Ectodermal cell (in vitro differentiated cells): ENCODE results near the gene VWA8.

Experiments
- H3K27ac ChIP-seq: 2 replicates; pipeline ENCODE4 v1.7.0; 2013; ENCODE audit warnings: mild to moderate bottlenecking, low read depth, low read length; ENCODE audit not compliant: insufficient read depth, poor library complexity, severe bottlenecking
- H3K27me3 ChIP-seq: 2 replicates; pipeline ENCODE4 v1.7.0; 2013; ENCODE audit warnings: mild to moderate bottlenecking, low read length; ENCODE audit not compliant: insufficient read depth, control insufficient read depth, poor library complexity, severe bottlenecking
- H3K36me3 ChIP-seq: one replicate; pipeline ENCODE4 v1.7.0; 2013; ENCODE audit warnings: low read length; ENCODE audit not compliant: control insufficient read depth, insufficient read depth
- H3K4me1 ChIP-seq: one replicate; pipeline ENCODE4 v1.7.0; 2013; ENCODE audit warnings: low read length; ENCODE audit not compliant: control insufficient read depth, insufficient read depth
- H3K4me3 ChIP-seq: 2 replicates; pipeline ENCODE4 v1.7.0; 2013; ENCODE audit warnings: low read depth, low read length, control low read depth; ENCODE audit not compliant: insufficient read depth
- H3K9me3 ChIP-seq: 2 replicates; pipeline ENCODE4 v1.7.0; 2013; ENCODE audit warnings: mild to moderate bottlenecking, low read length, moderate library complexity; ENCODE audit not compliant: control insufficient read depth
- WGBS, 2 experiments: methylation state at CpG; one replicate each; pipeline ENCODE4 v1.1.7; 2013; ENCODE audit warnings: missing lambda C conversion rate in 2 of 2; 5-methylcytosine and 5-hydroxymethylcytosine counted together

The VWA8 gene

DNA sequence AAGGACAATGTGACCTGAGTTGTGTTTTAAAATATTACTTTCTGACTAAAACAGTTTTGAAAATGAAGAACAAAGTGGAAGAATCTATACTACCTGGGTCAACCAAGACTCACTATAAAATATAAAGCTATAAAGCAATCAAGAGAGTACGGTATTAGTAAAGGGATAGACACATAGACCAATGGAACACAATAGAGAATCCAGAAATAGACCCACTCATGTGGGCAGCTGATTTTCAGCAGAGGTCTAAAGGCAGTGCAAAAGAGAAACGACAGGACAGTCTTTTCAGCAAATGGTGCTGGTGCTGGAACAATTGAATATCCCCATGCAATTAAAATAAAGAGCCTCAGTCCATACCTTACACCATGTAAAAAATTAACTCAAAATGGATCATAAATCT is 278.9 kb downstream of the VWA8 start:
- H3K27ac ChIP-seq: no peak overlapping the region
- H3K4me3 ChIP-seq: no peak overlapping the region
- WGBS, 2 experiments: 89 to 94% methylated on average over 2 of the region's 2 CpGs
- H3K36me3 ChIP-seq: no peaks in the 10 kb centered on the region
- H3K27me3 ChIP-seq: no peaks in the 10 kb centered on the region
- no peaks in the 10 kb centered on the region for H3K4me1 ChIP-seq
- no peaks in the 10 kb centered on the region for H3K9me3 ChIP-seq

DNA sequence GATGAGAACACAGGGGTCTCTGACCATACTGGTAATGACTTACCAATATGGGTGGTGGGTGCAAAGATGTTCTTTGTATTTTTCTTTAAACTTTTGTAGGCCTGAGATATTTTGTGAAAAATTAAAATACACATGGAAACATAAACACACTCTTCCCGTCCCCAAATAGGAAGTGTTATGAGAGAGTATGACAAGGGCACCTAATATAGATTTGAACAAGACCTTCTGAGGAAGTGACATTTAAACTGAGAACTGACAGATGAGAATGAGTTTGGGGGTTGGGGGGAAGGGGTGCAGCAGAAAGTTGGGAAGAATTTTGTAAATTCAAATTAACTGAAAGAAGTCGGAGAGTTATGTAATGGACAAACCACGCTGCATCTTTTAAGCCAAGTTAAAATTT is 279.3 kb downstream of the VWA8 start:
- no peaks in the 10 kb centered on the region for H3K27me3 ChIP-seq
- no peak overlapping the region for H3K4me3 ChIP-seq
- H3K27ac ChIP-seq: no peak overlapping the region
- H3K9me3 ChIP-seq: no peaks in the 10 kb centered on the region
- 90% methylated on average over 2 to 3 of the region's 3 CpGs for WGBS, 2 experiments
- no peaks in the 10 kb centered on the region for H3K4me1 ChIP-seq
- no peaks in the 10 kb centered on the region for H3K36me3 ChIP-seq

GRCh38 chr13:41680900-41681299 is 280.0 kb downstream of the VWA8 start:
- 58 to 65% methylated on average over 2 of the region's 2 CpGs for WGBS, 2 experiments
- no peak overlapping the region for H3K4me3 ChIP-seq
- H3K27me3 ChIP-seq: no peaks in the 10 kb centered on the region
- no peaks in the 10 kb centered on the region for H3K4me1 ChIP-seq
- no peak overlapping the region for H3K27ac ChIP-seq
- H3K9me3 ChIP-seq: no peaks in the 10 kb centered on the region
- H3K36me3 ChIP-seq: no peaks in the 10 kb centered on the region

GRCh38 chr13:41678848-41679247 is 282.1 kb downstream of the VWA8 start:
- no peaks in the 10 kb centered on the region for H3K27me3 ChIP-seq
- H3K4me1 ChIP-seq: no peaks in the 10 kb centered on the region
- no peaks in the 10 kb centered on the region for H3K9me3 ChIP-seq
- no peaks in the 10 kb centered on the region for H3K36me3 ChIP-seq
- no peak overlapping the region for H3K27ac ChIP-seq
- no peak overlapping the region for H3K4me3 ChIP-seq
- 100% methylated on average over 1 of the region's 1 CpG for WGBS, 2 experiments

DNA sequence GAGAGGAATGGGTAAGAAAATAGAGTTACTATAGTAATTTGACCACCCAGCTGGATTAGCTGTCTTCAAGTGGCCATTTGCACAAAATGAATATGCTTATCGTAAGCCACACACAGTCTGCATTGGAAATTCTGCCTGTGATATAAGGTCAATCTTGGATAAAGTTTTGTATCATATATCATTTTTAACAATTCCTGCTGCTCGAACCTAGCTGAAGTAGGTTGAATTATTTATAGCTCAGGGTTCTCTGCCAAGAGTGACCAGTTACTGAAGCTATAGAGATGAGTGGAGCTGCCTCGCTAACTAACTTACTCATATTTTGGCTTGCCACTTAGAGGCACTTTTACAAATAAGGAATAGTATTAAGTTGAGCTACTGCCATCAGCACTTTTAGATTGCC is 282.7 kb downstream of the VWA8 start:
- Histone ChIP-seq H3K27ac (no peak overlapping the region), H3K4me3 (no peak overlapping the region), H3K27me3 (no peaks in the 10 kb centered on the region), H3K36me3 (no peaks in the 10 kb centered on the region), H3K4me1 (no peaks in the 10 kb centered on the region), H3K9me3 (no peaks in the 10 kb centered on the region)
- WGBS, 2 experiments: 89 to 100% methylated on average over 1 to 3 of the region's 3 CpGs

DNA sequence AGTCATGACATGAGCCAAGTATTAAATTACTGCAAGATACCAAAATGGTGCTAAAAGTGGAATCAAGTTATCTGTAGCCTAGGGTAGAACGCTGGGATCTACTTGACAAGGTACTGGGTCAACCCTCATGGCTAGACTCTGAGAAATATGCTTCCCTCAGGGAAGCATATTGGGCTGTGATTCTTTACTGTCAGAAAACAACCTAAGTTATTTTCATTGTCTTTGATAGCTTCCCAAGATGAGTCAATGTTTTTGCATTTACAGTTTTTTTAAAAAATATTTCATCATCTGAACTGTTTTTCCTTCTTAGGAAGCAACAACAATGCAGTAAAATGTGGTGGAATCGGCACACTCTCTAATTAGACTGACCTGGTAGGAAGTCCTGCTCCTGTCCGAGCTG is 285.6 kb downstream of the VWA8 start:
- no peaks in the 10 kb centered on the region for H3K27me3 ChIP-seq

GRCh38 chr13:41674246-41674645 is 286.7 kb downstream of the VWA8 start:
- Histone ChIP-seq H3K4me3 (no peak overlapping the region), H3K9me3 (no peaks in the 10 kb centered on the region), H3K27me3 (no peaks in the 10 kb centered on the region), H3K36me3 (no peaks in the 10 kb centered on the region), H3K27ac (no peak overlapping the region), H3K4me1 (no peaks in the 10 kb centered on the region)
- WGBS, 2 experiments: 47% methylated on average over 2 of the region's 2 CpGs

More for the DNA sequence above, 285.6 kb downstream of the VWA8 start:
- H3K36me3 ChIP-seq: no peaks in the 10 kb centered on the region
- H3K9me3 ChIP-seq: no peaks in the 10 kb centered on the region
- H3K4me3 ChIP-seq: no peak overlapping the region
- WGBS, 2 experiments: 93% methylated on average over 3 of the region's 3 CpGs
- H3K27ac ChIP-seq: no peak overlapping the region
- no peaks in the 10 kb centered on the region for H3K4me1 ChIP-seq

DNA sequence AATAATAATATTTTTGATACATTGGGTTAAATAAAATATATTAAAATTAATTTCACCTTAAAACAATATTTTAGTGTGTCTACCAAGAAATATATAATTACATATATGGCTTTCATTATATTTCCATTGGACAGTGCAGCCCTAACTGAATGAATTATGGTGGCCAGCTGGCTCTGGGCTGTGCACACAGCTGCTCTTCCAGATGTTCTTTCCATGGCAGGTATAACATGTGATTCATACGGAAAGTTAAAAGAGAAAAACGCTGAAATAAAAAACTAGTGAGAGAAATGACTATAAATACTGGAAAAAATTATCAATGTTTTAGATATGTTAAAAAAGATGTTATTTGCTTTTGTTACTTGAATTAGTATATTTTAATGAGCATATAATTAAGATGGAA is 287.3 kb downstream of the VWA8 start:
- H3K4me3 ChIP-seq: no peak overlapping the region
- H3K9me3 ChIP-seq: no peaks in the 10 kb centered on the region
- H3K27ac ChIP-seq: no peak overlapping the region
- no peaks in the 10 kb centered on the region for H3K27me3 ChIP-seq
- 85 to 100% methylated on average over 2 of the region's 2 CpGs for WGBS, 2 experiments
- H3K36me3 ChIP-seq: no peaks in the 10 kb centered on the region
- no peaks in the 10 kb centered on the region for H3K4me1 ChIP-seq

GRCh38 chr13:41670873-41671443 is 290.0 kb downstream of the VWA8 start:
- Histone ChIP-seq H3K4me3 (no peak overlapping the region), H3K27me3 (no peaks in the 10 kb centered on the region), H3K4me1 (no peaks in the 10 kb centered on the region), H3K9me3 (no peaks in the 10 kb centered on the region), H3K27ac (no peak overlapping the region), H3K36me3 (no peaks in the 10 kb centered on the region)
- 94 to 97% methylated on average over 7 to 8 of the region's 8 CpGs for WGBS, 2 experiments

GRCh38 chr13:41668130-41668757 is 292.7 kb downstream of the VWA8 start:
- Histone ChIP-seq H3K27me3 (no peaks in the 10 kb centered on the region), H3K4me1 (no peaks in the 10 kb centered on the region), H3K36me3 (no peaks in the 10 kb centered on the region), H3K9me3 (no peaks in the 10 kb centered on the region), H3K27ac (no peak overlapping the region), H3K4me3 (no peak overlapping the region)
- WGBS, 2 experiments: 31 to 32% methylated on average over 1 of the region's 1 CpG
